Endometrial microvascular endothelial cells (primary cell): Measurements from ENCODE around the gene RPS27A. TPM values are rescaled to one million over a fixed set of nuclear protein-coding genes. Genes with fewer than 3 reads are reported as not detected.

Experiments
- in situ Hi-C: cut with HindIII; loops from 2 replicates; pipeline ENCODE4 v1.10.0; 2017; ENCODE audit warnings: low sequenced_read_pairs, low pct_unique_long_range_greater_than_20kb; ENCODE audit errors: inconsistent ontology term
- total RNA-seq: library from RNA; depleted of rRNA; stranded (reverse); fragments of >200 nt; gene quantifications from one replicate; pipeline ENCODE4 v1.2.3, GENCODE V29; 2015; ENCODE audit errors: inconsistent ontology term

Gene RPS27A
- total RNA-seq, 1 donor from 2014 or later, result 1,276 TPM

DNA sequence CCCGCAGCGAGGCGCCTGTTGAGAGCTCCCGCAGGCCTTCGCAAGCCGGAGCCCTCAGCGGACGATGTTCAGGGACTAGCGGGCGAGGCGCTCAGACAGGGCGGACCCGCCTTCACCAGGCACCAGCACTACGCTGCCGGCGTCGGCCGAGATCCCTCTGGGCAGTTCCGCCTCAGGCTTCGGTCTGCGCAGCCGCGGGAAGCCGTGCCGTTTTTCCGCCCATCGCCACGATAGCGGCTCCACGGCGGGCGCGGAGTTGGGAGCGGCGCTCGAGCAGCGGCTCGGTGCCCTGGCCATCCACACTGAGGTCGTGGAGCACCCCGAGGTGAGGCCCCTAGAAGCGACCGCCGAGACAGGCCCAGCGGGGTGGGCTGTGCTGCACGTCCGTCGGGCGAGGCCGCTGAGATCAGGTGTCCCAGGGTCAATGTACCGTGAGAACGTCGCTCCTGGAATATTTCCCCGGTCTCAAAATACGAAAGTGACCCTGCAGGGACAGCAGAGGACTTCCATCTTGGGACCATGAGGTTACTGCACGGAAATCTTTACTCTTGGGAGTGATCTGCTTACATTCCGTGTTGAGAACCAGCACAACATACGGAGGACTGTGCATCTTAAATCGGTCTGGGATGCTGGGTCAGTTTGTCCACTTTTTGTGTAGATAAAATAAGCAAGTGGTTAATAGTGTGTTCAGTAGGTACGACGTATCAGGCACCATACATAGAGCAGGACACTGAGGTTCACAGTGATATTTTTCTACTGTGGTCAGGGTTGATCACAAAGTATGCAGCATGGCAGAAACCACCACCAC, 49.8 kb downstream of the RPS27A start:
- in situ Hi-C loops, result no loop called here

DNA sequence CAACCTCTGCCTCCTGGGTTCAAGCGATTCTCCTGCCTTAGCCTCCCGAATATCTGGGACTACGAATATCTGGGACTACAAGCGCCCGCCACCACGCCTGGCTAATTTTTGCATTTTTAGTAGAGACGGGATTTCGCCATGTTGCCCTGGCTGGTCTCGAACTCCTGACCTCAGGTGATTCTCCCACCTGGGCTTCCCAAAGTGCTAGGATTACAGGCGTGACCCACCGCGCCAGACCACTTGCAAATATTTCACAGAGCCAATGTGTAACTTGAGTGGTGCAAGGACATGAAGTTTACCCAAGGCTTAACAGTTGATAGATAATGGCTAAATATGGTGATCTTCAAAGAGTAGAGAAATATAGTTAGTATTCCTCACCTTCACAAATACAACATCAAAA, 50.6 kb downstream of the RPS27A start:
- in situ Hi-C loops, result no loop called here

Other genes starting within 250 kb of the RPS27A start
- 512 TPM for gene RTN4, start 182.2 kb upstream of the RPS27A start, total RNA-seq
- gene CLHC1, start 395 bp upstream of the RPS27A start, total RNA-seq, result 0.74 TPM
- 26.1 TPM for gene MTIF2, start 36.5 kb downstream of the RPS27A start, total RNA-seq
- 65.6 TPM for gene CCDC88A, start 187.2 kb downstream of the RPS27A start, total RNA-seq